Neural cell (in vitro differentiated cells): Measurements from ENCODE around the gene FCRLB. TPM values are rescaled to one million over a fixed set of nuclear protein-coding genes. Genes with fewer than 3 reads are reported as not detected.
A peak's percentile ranks its signal among the peaks of the same experiment; 100 is the strongest.

Experiments
- H2AFZ ChIP-seq: fragments of 200-600, 300-800 bp; sonication (generic), shearing (Covaris generic); 2 replicates; pipeline ENCODE4 v1.6.0; 2014; ENCODE audit warnings: low read depth, mild to moderate bottlenecking, antibody characterized with exemption, low read length, moderate library complexity
- H3F3A ChIP-seq: fragments of 200-600 bp; shearing (Covaris generic); 2 replicates; pipeline ENCODE4 v1.6.1; 2016; ENCODE audit warnings: mild to moderate bottlenecking, moderate library complexity, mixed read lengths, antibody characterized with exemption, low read length; ENCODE audit not compliant: insufficient read depth, poor library complexity, severe bottlenecking
- H3K27ac ChIP-seq: fragments of 200-600, 300-800 bp; sonication (generic), shearing (Covaris generic); 2 replicates; pipeline ENCODE4 v1.5.1; 2014; ENCODE audit warnings: mild to moderate bottlenecking, low read length, moderate library complexity
- H3K27me3 ChIP-seq: fragments of 300-800, 200-600 bp; sonication (generic), shearing (Covaris generic); 2 replicates; pipeline ENCODE4 v1.6.0; 2014; ENCODE audit warnings: mild to moderate bottlenecking, low read depth, low read length, moderate library complexity; ENCODE audit not compliant: insufficient read depth
- H3K36me3 ChIP-seq: fragments of 300-800, 200-600 bp; sonication (generic), shearing (Covaris generic); 2 replicates; pipeline ENCODE4 v1.5.1; 2014; ENCODE audit warnings: mild to moderate bottlenecking, antibody characterized with exemption, low read length, moderate library complexity; ENCODE audit not compliant: insufficient read depth
- H3K4me2 ChIP-seq: fragments of 300-800, 200-600 bp; sonication (generic), shearing (Covaris generic); 2 replicates; pipeline ENCODE4 v1.6.0; 2014; ENCODE audit warnings: mild to moderate bottlenecking, low read length
- H3K4me3 ChIP-seq: fragments of 300-800, 200-600 bp; sonication (generic), shearing (Covaris generic); 2 replicates; pipeline ENCODE4 v1.5.1; 2014; ENCODE audit warnings: mild to moderate bottlenecking, low read length, moderate library complexity
- H3K79me2 ChIP-seq: fragments of 200-600 bp; shearing (Covaris generic); replicated peaks from 2 replicates; pipeline ENCODE4 v1.6.0; 2014; ENCODE audit warnings: mild to moderate bottlenecking, low read length, moderate library complexity; ENCODE audit not compliant: insufficient read depth
- H3K9ac ChIP-seq: fragments of 300-800, 200-600 bp; sonication (generic), shearing (Covaris generic); 2 replicates; pipeline ENCODE4 v1.6.1; 2016; ENCODE audit warnings: mild to moderate bottlenecking, low read length, mixed read lengths
- H3K9me2 ChIP-seq: fragments of 200-600 bp; shearing (Covaris generic); 2 replicates; pipeline ENCODE4 v1.6.1; 2016; ENCODE audit warnings: mild to moderate bottlenecking, low read length, mixed read lengths; ENCODE audit not compliant: insufficient read depth
- H3K9me3 ChIP-seq: fragments of 200-600, 300-800 bp; sonication (generic), shearing (Covaris generic); 2 replicates; pipeline ENCODE4 v1.6.1; 2016; ENCODE audit warnings: mild to moderate bottlenecking, mixed run types, low read length, moderate library complexity, mixed read lengths
- H4K20me1 ChIP-seq: fragments of 200-600 bp; shearing (Covaris generic); 2 replicates; pipeline ENCODE4 v1.6.1; 2016; ENCODE audit warnings: mild to moderate bottlenecking, mixed run types; ENCODE audit not compliant: insufficient read depth
- EP300 ChIP-seq: fragments of 450-650 bp; conservative IDR thresholded peaks from 2 replicates; pipeline ENCODE4 v1.6.1; 2014; ENCODE audit warnings: antibody characterized with exemption, mild to moderate bottlenecking, moderate library complexity; ENCODE audit not compliant: poor library complexity, severe bottlenecking
- EZH2 ChIP-seq: fragments of 200-600, 300-800 bp; shearing (Covaris generic), sonication (generic); IDR thresholded peaks from 2 replicates; pipeline ENCODE4 v1.6.1; 2014; ENCODE audit warnings: antibody characterized with exemption, low read length, borderline replicate concordance, mild to moderate bottlenecking; ENCODE audit not compliant: insufficient read depth, poor library complexity, severe bottlenecking
- MXI1 ChIP-seq: fragments of 450-650 bp; conservative IDR thresholded peaks from 2 replicates; pipeline ENCODE4 v1.6.1; 2014; ENCODE audit warnings: antibody characterized with exemption, mild to moderate bottlenecking; ENCODE audit not compliant: poor library complexity, severe bottlenecking
- POLR2AphosphoS5 ChIP-seq: IDR thresholded peaks from 2 replicates; pipeline ENCODE4 v1.6.1; 2012
- RAD21 ChIP-seq: fragments of 450-650 bp; conservative IDR thresholded peaks from 2 replicates; pipeline ENCODE4 v1.6.1; 2014; ENCODE audit warnings: antibody characterized with exemption, mild to moderate bottlenecking, moderate library complexity
- SMC3 ChIP-seq: fragments of 450-650 bp; conservative IDR thresholded peaks from 2 replicates; pipeline ENCODE4 v1.6.1; 2014; ENCODE audit warnings: antibody characterized with exemption, mild to moderate bottlenecking, moderate library complexity; ENCODE audit not compliant: poor library complexity
- TAF1 ChIP-seq: IDR thresholded peaks from 2 replicates; pipeline ENCODE4 v1.6.1; 2012; ENCODE audit warnings: low read depth
- polyA plus RNA-seq: library from polyadenylated mRNA; depleted of rRNA; stranded (reverse); fragments of >200 nt; gene quantifications from 2 replicates; pipeline ENCODE4 v1.2.3, GENCODE V29; 2014
- TF ChIP-seq, protein P1 (sequence below): IDR thresholded peaks from 2 replicates; pipeline ENCODE4 v1.6.1; 2012; ENCODE audit warnings: borderline replicate concordance
- TF ChIP-seq, protein P2 (sequence below): fragments of 450-650 bp; IDR thresholded peaks from 2 replicates; pipeline ENCODE4 v1.5.1; 2014; ENCODE audit warnings: antibody characterized with exemption, mild to moderate bottlenecking, moderate library complexity; ENCODE audit not compliant: poor library complexity, severe bottlenecking

The FCRLB gene
- polyA plus RNA-seq, 1 donor from 2014 or later, result 0.45 TPM

DNA sequence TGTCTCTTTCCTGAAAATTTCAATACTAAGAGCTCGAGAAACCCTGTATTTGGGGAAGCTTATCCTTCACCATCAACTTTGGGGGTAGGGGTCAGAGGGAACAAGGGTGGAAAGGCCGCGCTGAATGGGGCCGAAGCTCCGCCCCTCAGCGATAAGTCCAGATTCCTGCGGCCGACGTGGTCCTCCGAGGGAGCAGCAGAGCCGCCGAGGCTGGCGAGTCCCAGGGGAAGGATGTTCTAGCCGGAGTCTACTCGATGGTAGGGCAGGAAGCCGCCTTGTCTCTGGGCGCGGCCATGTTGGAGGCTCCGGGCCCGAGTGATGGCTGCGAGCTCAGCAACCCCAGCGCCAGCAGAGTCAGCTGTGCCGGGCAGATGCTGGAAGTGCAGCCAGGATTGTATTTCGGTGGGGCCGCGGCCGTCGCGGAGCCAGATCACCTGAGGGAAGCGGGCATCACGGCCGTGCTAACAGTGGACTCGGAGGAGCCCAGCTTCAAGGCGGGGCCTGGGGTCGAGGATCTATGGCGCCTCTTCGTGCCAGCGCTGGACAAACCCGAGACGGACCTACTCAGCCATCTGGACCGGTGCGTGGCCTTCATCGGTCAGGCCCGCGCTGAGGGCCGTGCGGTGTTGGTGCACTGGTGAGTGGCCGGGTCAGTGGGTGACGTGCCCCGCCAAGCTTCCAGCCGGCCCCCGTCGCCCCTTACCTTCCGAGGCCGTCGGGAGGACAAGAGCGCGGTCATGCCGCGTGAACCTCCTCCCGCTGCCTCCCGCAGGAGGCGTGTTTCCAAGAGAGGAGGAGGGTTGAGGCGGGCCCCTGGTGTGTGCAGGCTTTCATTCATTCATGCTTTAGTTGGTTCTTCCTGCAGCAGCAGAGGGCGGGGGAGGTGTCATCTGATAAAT, 28.4 kb downstream of the FCRLB start, which contains the start of gene DUSP12:
TSS of gene DUSP12 (plus strand) at position 278 of the 899 bp plus-strand sequence. CDS start at position 294, 16 bp downstream.
- Histone ChIP-seq H3K9ac (peak within 1 kb of the TSS; percentile 98), H3K27ac (peak within 1 kb of the TSS; percentile 99), H4K20me1 (no peaks in the 10 kb centered on the region), H2AFZ (peak within 1 kb of the TSS; percentile 83), H3K9me2 (no peaks in the 10 kb centered on the region), H3K9me3 (no peaks in the 10 kb centered on the region), H3K4me2 (peak within 1 kb of the TSS; percentile 46), H3K79me2 (peaks cover 23% of the 10 kb centered on the region), H3F3A (no peaks in the 10 kb centered on the region), H3K36me3 (no peaks in the 10 kb centered on the region), H3K4me3 (peak within 1 kb of the TSS; percentile 81), H3K27me3 (no peaks in the 10 kb centered on the region)
- peak; percentile 11 for TF ChIP-seq EP300
- peak; percentile 84 for TF ChIP-seq MXI1
- TF ChIP-seq RAD21, result no peak
- TF ChIP-seq SMC3, result no peak
- TF ChIP-seq EZH2, result no peak
- TF ChIP-seq, protein P1, sequence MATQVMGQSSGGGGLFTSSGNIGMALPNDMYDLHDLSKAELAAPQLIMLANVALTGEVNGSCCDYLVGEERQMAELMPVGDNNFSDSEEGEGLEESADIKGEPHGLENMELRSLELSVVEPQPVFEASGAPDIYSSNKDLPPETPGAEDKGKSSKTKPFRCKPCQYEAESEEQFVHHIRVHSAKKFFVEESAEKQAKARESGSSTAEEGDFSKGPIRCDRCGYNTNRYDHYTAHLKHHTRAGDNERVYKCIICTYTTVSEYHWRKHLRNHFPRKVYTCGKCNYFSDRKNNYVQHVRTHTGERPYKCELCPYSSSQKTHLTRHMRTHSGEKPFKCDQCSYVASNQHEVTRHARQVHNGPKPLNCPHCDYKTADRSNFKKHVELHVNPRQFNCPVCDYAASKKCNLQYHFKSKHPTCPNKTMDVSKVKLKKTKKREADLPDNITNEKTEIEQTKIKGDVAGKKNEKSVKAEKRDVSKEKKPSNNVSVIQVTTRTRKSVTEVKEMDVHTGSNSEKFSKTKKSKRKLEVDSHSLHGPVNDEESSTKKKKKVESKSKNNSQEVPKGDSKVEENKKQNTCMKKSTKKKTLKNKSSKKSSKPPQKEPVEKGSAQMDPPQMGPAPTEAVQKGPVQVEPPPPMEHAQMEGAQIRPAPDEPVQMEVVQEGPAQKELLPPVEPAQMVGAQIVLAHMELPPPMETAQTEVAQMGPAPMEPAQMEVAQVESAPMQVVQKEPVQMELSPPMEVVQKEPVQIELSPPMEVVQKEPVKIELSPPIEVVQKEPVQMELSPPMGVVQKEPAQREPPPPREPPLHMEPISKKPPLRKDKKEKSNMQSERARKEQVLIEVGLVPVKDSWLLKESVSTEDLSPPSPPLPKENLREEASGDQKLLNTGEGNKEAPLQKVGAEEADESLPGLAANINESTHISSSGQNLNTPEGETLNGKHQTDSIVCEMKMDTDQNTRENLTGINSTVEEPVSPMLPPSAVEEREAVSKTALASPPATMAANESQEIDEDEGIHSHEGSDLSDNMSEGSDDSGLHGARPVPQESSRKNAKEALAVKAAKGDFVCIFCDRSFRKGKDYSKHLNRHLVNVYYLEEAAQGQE, result peak; percentile 88
- peak; percentile 81 for TF ChIP-seq TAF1
- TF ChIP-seq, protein P2, sequence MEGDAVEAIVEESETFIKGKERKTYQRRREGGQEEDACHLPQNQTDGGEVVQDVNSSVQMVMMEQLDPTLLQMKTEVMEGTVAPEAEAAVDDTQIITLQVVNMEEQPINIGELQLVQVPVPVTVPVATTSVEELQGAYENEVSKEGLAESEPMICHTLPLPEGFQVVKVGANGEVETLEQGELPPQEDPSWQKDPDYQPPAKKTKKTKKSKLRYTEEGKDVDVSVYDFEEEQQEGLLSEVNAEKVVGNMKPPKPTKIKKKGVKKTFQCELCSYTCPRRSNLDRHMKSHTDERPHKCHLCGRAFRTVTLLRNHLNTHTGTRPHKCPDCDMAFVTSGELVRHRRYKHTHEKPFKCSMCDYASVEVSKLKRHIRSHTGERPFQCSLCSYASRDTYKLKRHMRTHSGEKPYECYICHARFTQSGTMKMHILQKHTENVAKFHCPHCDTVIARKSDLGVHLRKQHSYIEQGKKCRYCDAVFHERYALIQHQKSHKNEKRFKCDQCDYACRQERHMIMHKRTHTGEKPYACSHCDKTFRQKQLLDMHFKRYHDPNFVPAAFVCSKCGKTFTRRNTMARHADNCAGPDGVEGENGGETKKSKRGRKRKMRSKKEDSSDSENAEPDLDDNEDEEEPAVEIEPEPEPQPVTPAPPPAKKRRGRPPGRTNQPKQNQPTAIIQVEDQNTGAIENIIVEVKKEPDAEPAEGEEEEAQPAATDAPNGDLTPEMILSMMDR, result peak; percentile 71
- TF ChIP-seq POLR2AphosphoS5, result peak; percentile 92

DNA sequence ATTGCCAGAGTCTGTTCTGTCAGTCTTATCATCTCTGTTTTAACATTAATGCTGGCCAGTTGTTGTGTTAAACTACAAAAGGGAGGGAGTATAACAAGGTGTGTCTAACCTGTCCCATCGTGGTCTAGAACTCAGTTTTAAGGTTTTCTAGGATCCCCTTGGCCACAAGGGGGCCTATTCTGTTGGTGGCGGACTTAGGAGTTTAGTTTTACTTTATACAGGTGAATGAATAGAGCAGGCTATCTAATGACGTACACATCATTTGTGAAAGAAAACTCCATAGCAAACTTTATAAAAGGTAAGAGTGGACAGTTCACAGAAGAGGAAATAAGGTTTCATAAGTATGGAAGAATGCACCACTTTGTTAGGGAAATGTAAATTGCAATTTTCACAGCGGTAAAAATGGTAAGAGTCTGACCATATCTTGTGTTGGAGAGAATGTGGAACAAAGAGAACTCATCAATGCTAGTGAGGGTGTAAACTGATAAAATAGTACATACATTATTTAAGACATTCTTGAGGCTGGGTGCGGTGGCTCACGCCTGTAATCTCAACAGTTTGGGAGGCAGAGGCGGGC, 42.3 kb downstream of the FCRLB start:
- H3K9me3 ChIP-seq, result no peaks in the 10 kb centered on the region
- H2AFZ ChIP-seq, result no peak overlapping the region
- H3K9ac ChIP-seq, result no peak overlapping the region
- H3K27ac ChIP-seq, result no peak overlapping the region
- no peak overlapping the region for H3K4me2 ChIP-seq
- TF ChIP-seq POLR2AphosphoS5 (no peak), RAD21 (no peak), EP300 (no peak), SMC3 (no peak), TAF1 (no peak), MXI1 (no peak), EZH2 (no peak)
- TF ChIP-seq, protein P2, result no peak
- TF ChIP-seq, protein P1, result no peak
- H3K79me2 ChIP-seq, result peaks cover 23% of the 10 kb centered on the region
- H3K36me3 ChIP-seq, result no peaks in the 10 kb centered on the region
- no peaks in the 10 kb centered on the region for H3K9me2 ChIP-seq
- H4K20me1 ChIP-seq, result no peaks in the 10 kb centered on the region
- H3K27me3 ChIP-seq, result no peaks in the 10 kb centered on the region
- H3K4me3 ChIP-seq, result no peak overlapping the region
- H3F3A ChIP-seq, result no peaks in the 10 kb centered on the region
